ENCODE results near the gene SRRM1. TPM values are rescaled to one million over a fixed set of nuclear protein-coding genes. Genes with fewer than 3 reads are reported as not detected.

SRRM1 gene
- total and polyA plus RNA-seq, 9 of the 15 experiments (the other 6 are each of a cell fraction or from before 2014, with no cell fraction given): 54.5 to 268 (median 115) TPM

GRCh38 chr1:24606621-24607020 is 36.5 kb upstream of the SRRM1 start:
- Histone ChIP-seq H3K27me3 (ENCODE audit: control insufficient read depth in 2 of 2, insufficient read depth in 2 of 2, low read length in 2 of 2) (peaks cover 18 to 32% of the 10 kb centered on the region in 2 experiments), H3K9ac (ENCODE audit: insufficient read depth in 1 of 2, low read depth in 2 of 2, low read length in 2 of 2) (no peak overlapping the region), H3K4me3 (no peak overlapping the region), H3K4me2 (ENCODE audit: insufficient read depth, low read length) (no peak overlapping the region), H3K9me1 (ENCODE audit: control insufficient read depth, insufficient read depth, low read length) (no peaks in the 10 kb centered on the region), H4K20me1 (replicated peaks; ENCODE audit: control insufficient read depth, insufficient read depth, low read length) (no peaks in the 10 kb centered on the region), H3K79me2 (ENCODE audit: control insufficient read depth, insufficient read depth, low read length) (no peaks in the 10 kb centered on the region), H3K4me1 (replicated peaks in 1 of 2; ENCODE audit: control insufficient read depth in 2 of 2, insufficient read depth in 2 of 2, low read length in 2 of 2) (peaks cover 0 to 4% of the 10 kb centered on the region in 2 experiments; a peak in 1 of 5 replicates), H3K9me3 (replicated peaks; ENCODE audit: control insufficient read depth, insufficient read depth, low read depth, low read length) (no peaks in the 10 kb centered on the region), H3K36me3 (ENCODE audit: control insufficient read depth, insufficient read depth, low read length) (no peaks in the 10 kb centered on the region), H2AFZ (ENCODE audit: low read depth, low read length) (peak overlapping the region; percentile 22; the same call in 1 of the 2 replicates), H3K27ac (ENCODE audit: extremely low read depth, low read depth, low read length) (no peak overlapping the region)
- intact Hi-C loops (cut with micrococcal nuclease): no loop called here
- no peak for TF ChIP-seq EGR1 (conservative IDR thresholded peaks at IDR 0.05)
- 0 out of 2 replicates have a peak, but pooled peaks have one; percentile 7 for TF ChIP-seq BACH1 (tag; IDR thresholded peaks at IDR 0.05)
- BruUV-seq (replicated peaks): no TSS peak
- CTCF ChIA-PET (ENCODE audit: low intra/inter-chr PET ratio): no interaction called here
- POLR2A ChIA-PET: interaction anchor here (1.6 kb wide), 1 partner anchor 11 kb away, joined by 6 read pairs; no protein-coding TSS in a partner anchor
- ATAC-seq (no peak), FAIRE-seq (no peak), DNase-seq (ENCODE audit: extremely low read depth in 1 of 4, low spot score in 3 of 4) (no peak)
- WGBS (ENCODE audit: insufficient coverage, low coverage, missing lambda C conversion rate): 8% methylated on average over 2 of the region's 2 CpGs
- in situ Hi-C loops (cut with MboI): no loop called here

- H3K4me1 ChIP-seq (replicated peaks in 1 of 2; ENCODE audit: control insufficient read depth in 2 of 2, insufficient read depth in 2 of 2, low read length in 2 of 2): 0 out of 5 replicates have a peak, but pooled peaks cover 0 to 4% of the 10 kb centered on the region in 2 experiments
- H3K36me3 ChIP-seq (ENCODE audit: control insufficient read depth, insufficient read depth, low read length): no peaks in the 10 kb centered on the region
- WGBS (ENCODE audit: insufficient coverage, low coverage, missing lambda C conversion rate): 1% methylated on average over 3 of the region's 3 CpGs
- H2AFZ ChIP-seq (ENCODE audit: low read depth, low read length): no peak overlapping the region
- H3K27me3 ChIP-seq (ENCODE audit: control insufficient read depth in 2 of 2, insufficient read depth in 2 of 2, low read length in 2 of 2): peaks cover 19 to 33% of the 10 kb centered on the region in 2 experiments
- H3K27ac ChIP-seq (ENCODE audit: extremely low read depth, low read depth, low read length): no peak overlapping the region
- no peaks in the 10 kb centered on the region for H3K9me3 ChIP-seq (replicated peaks; ENCODE audit: control insufficient read depth, insufficient read depth, low read depth, low read length)
- DNase-seq (ENCODE audit: extremely low read depth in 1 of 4, low spot score in 3 of 4): no peak
- H3K9ac ChIP-seq (ENCODE audit: insufficient read depth in 1 of 2, low read depth in 2 of 2, low read length in 2 of 2): no peak overlapping the region
- POLR2A ChIA-PET: interaction anchor here (0.8 to 1.3 kb wide), 2 partner anchors 9 to 23 kb away, joined by 3 to 7 read pairs; no protein-coding TSS in a partner anchor
- H3K4me3 ChIP-seq: no peak overlapping the region
- ATAC-seq: no peak
- no peak overlapping the region for H3K4me2 ChIP-seq (ENCODE audit: insufficient read depth, low read length)
- no TSS peak for BruUV-seq (replicated peaks)
- intact Hi-C loops (cut with micrococcal nuclease): no loop called here
- CTCF ChIA-PET (ENCODE audit: low intra/inter-chr PET ratio): interaction anchor here (0.5 kb wide), 1 partner anchor 18 kb away, joined by 3 read pairs; no protein-coding TSS in a partner anchor
- H4K20me1 ChIP-seq (replicated peaks; ENCODE audit: control insufficient read depth, insufficient read depth, low read length): no peaks in the 10 kb centered on the region
- no peak for FAIRE-seq
- in situ Hi-C loops (cut with MboI): no loop called here
- H3K9me1 ChIP-seq (ENCODE audit: control insufficient read depth, insufficient read depth, low read length): no peaks in the 10 kb centered on the region
- no peaks in the 10 kb centered on the region for H3K79me2 ChIP-seq (ENCODE audit: control insufficient read depth, insufficient read depth, low read length)
- no peak for TF ChIP-seq SP2 (IDR thresholded peaks at IDR 0.05; ENCODE audit: extremely low read depth, low read depth, low read length, poor library complexity, severe bottlenecking)
- TF ChIP-seq ASH1L (IDR thresholded peaks at IDR 0.05; ENCODE audit: borderline replicate concordance, low read depth, partially characterized antibody): no peak
- no peak for TF ChIP-seq MIER1 (IDR thresholded peaks at IDR 0.05; ENCODE audit: low read depth)
- TF ChIP-seq ZKSCAN1 (IDR thresholded peaks at IDR 0.05; ENCODE audit: low read depth, low read length): peak; percentile 69; the same call in 1 of the 2 replicates
- no peak for TF ChIP-seq COPS2 (conservative IDR thresholded peaks at IDR 0.05)
These were observed 33.1 kb upstream of the SRRM1 start for GRCh38 chr1:24609949-24610517.
